NOMO-1 treated with DMSO at 0.1 percent for 48 hours (cell line): ENCODE results near the gene CD27.

Source experiments
- DNase-seq: peaks from one replicate; lab custom pipeline; 2025; ENCODE audit not compliant: unreplicated experiment; lab: John Stamatoyannopoulos, UW

Gene CD27

DNA sequence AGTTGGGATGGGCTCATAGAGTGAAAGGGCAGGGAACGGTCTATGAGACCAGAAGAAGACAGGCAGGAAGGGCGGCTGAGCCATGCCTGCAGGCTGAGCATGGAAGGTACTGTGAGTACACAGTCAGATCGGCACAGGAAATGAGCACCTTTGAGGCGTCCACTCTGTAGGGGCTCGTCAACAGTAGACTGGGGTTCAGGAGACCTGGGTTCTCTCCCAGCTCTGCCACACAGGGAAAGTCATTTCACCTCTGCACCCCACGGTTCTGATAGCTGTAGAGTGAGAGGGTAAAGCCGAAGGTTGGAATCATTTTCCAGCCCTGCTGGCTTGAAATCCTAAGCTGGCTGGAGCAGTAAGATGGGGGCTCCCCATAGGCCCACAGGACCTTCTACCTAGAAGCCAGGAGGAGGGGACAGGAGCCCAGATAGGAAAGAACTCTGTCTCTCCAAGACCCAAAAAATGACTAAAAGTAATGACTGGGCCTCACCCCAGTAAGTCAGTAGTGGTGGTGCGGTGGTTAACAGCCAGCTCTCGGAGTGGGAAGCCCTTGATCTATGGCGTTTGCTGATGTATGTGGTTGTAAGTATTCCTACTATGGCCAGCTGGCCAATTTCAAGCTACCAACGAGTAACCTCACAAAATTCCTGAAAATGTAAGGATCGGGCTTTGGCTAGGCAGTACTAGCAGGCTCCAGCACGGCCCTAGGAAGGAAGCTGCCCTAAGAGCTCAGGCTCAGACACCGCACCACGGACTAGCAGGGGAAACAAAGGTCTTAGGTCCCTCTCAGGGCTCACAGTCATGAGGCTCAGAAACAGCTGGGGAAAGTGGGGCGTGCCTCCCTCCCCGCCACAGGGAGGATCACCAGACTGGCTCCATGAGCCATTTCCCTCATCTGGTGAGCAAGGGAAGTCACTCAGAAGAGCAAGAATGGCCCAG lies 10.3 kb upstream of the CD27 start:
- no peak for DNase-seq

DNA sequence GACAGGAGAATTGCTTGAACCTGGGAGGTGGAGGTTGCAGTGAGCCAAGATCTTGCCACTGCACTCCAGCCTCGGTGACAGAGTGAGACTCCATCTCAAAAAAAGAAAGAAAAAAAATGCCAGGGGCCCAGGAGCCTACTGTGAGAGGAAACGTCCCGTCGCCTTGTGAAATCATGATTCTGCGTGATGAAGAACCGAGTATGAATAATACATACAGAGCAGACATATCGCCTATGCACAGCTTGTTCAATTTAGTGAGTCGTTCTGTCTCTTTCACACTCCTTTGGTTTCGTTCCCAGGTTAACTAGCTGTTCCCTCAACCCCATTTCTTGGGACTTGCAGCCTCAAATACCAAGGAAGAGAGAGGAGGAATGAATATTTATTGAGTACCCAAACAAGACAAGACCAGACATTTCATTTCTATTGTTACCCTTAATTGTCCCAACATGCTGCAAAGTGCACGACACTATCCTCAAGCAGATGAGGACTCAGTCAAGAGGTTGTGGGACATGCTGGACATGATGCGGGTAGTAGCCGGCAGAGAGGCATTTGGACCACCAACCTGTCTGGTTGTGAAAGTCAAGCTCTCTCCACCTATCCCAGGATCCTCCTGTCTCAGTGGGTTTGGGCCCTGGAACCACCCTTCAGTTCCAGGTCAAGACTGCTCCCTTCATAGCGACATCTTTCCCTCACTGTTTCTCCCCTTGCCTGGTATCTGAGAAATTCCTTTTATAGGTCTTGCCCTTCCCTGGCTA lies 8.6 kb upstream of the CD27 start:
- no peak for DNase-seq

DNA sequence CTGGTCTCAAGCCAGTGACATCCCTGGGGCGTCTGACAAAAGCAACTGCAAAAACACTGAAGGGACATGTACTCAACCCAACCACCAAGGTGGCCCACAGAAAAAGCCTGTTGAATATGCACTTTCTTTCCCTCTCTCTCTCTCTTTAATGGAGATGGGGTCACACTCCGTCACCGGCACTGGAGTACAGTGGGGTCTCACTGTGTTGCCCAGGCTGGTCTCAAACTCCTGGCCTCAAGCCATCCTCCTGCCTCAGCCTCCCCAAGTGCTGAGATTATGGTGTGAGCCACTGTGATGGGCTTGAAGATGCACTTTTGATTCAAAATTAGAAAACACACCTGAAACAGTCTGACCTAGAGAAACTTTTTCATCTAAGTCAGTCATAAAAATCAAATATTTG lies 7.2 kb upstream of the CD27 start:
- no peak for DNase-seq

- no peak for DNase-seq
Observed at GRCh38 chr12:6438345-6438744, 6.4 kb upstream of the CD27 start.

DNA sequence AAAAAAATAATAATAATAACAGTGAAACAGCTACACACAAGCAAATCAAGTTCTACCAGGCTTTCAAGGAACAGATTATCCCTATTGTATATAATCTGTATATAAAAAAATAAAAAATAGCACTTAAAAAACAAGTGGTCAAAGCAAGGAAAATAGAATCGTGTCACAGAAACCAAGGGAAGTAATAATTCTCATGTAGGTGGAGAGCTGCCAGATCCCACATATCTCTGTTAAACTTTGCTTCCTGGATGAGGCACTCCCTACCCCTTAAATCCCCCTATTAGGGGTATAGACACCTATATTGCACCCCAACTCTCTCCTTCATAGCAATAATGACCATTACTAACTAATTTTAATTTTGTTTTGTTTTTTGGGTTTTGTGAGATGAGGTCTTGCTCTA lies 4.4 kb upstream of the CD27 start:
- no peak for DNase-seq

DNA sequence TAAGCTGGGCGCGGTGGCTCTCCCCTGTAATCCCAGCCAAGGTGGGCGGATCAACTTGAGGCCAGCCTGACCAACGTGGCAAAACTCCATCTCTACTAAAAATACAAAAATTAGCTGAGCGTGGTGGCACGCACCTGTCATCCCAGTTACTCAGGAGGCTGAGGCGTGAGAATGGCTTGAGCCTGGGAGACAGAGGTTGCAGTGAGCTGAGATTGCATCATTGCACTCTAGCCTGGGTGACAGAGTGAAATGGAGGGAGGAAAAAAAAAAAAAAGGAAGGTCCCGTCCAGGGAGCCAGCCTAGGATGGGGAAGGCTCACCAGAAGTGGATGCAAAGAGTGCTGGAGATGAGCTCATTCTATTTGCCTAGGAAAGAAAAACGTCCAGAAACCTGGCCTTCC lies 1.9 kb upstream of the CD27 start:
- DNase-seq: no peak

GRCh38 chr12:6443361-6443983 lies 1.3 kb upstream of the CD27 start:
- no peak for DNase-seq

- DNase-seq: no peak
Observed at GRCh38 chr12:6444031-6444430, 724 bp upstream of the CD27 start.

GRCh38 chr12:6450091-6450868 lies 5.5 kb downstream of the CD27 start:
- DNase-seq: no peak

DNA sequence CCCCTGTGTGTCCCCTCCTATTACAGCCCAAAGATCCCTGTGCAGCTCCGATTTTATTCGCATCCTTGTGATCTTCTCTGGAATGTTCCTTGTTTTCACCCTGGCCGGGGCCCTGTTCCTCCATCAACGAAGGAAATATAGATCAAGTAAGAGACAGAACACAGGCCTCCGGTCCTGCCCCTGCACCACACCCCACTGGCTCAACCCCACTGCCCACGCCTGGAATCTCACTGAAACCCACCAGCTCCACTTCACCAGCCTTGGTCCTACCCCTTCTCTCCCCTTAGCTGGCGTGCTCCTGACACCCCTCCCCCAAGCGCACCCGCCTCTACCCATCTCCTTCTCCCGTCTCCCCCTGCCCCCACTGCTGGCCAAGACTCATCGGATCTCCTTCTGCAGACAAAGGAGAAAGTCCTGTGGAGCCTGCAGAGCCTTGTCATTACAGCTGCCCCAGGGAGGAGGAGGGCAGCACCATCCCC lies 6.2 kb downstream of the CD27 start:
- no peak for DNase-seq

- peak; percentile 70 for DNase-seq
Observed at GRCh38 chr12:6451348-6452244, 6.8 kb downstream of the CD27 start, which contains the start of gene TAPBPL. TSS of gene TAPBPL (plus strand) at chr12:6452042. CDS start at chr12:6452249, 207 bp downstream.

DNA sequence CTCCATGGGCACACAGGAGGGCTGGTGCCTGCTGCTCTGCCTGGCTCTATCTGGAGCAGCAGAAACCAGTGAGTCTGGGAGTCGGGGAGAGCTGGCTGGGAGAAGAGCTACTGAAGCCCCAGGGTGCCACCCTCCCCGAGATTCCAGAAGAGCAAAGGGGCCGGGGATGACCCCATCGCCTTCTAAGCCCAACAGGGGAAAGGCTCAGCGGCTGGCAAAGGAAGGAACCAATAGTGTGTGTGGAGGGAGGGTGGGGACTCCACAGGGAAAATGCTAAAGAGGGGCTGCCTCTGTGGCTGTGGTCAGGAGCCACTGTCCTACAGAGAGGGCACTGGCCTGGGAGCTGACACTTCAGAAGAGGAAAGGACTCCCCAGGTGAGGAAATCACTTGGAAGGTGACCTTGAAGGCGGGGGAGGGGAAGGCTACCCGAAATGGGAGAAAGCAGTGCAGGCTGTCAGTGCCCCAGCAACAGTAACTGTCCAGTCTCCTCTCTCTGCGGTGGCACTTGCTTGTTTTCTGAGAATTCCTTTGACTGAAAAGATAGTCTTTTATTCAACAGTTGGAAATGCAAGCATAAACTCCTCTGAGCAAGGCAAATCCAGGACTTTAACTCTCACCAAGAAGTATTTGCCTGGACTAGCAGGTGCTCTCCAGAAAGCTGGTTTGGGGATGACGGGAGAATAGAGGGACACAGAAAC lies 7.6 kb downstream of the CD27 start:
- DNase-seq: no peak

- no peak for DNase-seq
Observed at GRCh38 chr12:6452944-6453630, 8.3 kb downstream of the CD27 start.

GRCh38 chr12:6457220-6457945 lies 12.6 kb downstream of the CD27 start:
- no peak for DNase-seq

- no peak for DNase-seq
Observed at GRCh38 chr12:6458281-6459003, 13.7 kb downstream of the CD27 start.

DNA sequence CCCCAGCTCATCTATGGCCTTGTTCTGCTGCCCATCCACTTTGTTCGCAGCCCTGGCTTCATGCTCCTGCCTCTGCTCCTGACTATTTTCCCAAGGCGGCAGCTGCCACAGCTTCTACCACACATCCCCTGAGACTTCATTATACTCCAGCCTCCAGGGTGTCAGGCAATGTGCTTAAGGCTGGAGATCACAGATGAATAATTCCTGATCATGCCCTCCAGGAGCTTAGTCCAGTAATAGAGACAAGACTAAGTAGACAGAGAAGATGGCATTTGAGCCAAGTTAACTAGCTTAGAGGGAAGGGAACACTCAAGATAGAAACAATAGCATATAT lies 14.2 kb downstream of the CD27 start:
- DNase-seq: no peak

DNA sequence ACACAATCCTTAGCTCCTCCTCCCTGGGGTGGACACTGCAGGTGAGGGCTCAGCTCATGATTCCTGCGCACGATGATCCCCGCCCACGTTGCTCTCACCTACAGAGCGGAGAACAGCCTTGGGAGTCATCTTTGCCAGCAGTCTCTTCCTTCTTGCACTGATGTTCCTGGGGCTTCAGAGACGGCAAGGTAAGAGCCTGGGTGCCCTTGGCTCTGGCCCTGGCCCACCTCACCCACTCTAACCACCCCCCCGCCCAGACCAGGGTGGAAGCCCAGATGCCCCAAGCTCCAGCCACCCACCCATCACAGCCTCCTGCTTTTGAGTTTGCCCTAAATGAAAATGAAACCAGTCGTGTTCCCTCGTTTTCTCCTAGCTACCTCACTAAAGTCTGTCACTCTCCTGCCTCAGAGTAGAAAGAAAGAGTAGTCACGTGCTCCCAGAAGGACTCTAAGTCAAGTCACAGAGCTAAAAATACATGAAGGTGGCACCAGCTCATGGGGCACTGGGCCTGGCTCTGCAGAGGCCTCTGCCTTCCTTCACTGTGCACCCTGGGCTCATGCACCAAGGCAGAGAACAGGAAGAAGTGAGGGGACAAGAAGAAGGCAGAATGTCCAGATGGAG lies 16.1 kb downstream of the CD27 start:
- no peak for DNase-seq
